ENCODE measurements around the gene FAP.

DNA sequence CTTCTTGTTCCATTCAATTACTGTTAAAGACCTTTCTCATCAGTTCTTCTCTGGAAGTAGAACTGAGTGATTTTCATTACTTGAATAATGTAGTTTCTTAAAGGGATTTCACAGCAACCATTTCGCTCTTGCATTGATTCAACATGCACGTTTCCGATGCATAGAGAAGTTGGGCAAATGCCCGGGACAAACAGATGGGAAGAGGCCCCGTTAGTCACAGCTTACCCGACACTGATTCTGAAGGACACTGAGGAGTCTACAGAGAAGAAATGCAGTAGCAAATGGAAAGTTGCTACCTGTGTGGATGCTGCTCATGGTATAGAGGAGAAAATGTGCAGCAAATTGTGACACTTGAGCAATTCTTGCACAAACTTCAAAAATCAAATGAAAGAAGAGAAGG is 58.9 kb downstream of the FAP start:
- TF ChIP-seq, protein P1, sequence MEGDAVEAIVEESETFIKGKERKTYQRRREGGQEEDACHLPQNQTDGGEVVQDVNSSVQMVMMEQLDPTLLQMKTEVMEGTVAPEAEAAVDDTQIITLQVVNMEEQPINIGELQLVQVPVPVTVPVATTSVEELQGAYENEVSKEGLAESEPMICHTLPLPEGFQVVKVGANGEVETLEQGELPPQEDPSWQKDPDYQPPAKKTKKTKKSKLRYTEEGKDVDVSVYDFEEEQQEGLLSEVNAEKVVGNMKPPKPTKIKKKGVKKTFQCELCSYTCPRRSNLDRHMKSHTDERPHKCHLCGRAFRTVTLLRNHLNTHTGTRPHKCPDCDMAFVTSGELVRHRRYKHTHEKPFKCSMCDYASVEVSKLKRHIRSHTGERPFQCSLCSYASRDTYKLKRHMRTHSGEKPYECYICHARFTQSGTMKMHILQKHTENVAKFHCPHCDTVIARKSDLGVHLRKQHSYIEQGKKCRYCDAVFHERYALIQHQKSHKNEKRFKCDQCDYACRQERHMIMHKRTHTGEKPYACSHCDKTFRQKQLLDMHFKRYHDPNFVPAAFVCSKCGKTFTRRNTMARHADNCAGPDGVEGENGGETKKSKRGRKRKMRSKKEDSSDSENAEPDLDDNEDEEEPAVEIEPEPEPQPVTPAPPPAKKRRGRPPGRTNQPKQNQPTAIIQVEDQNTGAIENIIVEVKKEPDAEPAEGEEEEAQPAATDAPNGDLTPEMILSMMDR (IDR thresholded peaks at IDR 0.05) = no peak
- no peak for TF ChIP-seq ZFX (IDR thresholded peaks at IDR 0.05; ENCODE audit: borderline replicate concordance)
